H9 (cell line): ENCODE data around the gene KIAA0930. TPM values are rescaled to one million over a fixed set of nuclear protein-coding genes. Genes with fewer than 3 reads are reported as not detected.

Experiments used
- DNase-seq: peaks from one replicate; pipeline ENCODE4 v3.0.0-alpha.2; 2017
- H2AFZ ChIP-seq: one replicate; pipeline ENCODE4 v1.6.1; 2013; ENCODE audit warnings: mild to moderate bottlenecking, low read length, control low read depth, moderate library complexity
- H2AK5ac ChIP-seq: 2 replicates; pipeline ENCODE4 v1.6.1; 2013; ENCODE audit warnings: low read length, control low read depth, mixed read lengths; ENCODE audit not compliant: insufficient read length
- H2BK120ac ChIP-seq: one replicate; pipeline ENCODE4 v1.6.1; 2013; ENCODE audit warnings: low read depth, mild to moderate bottlenecking, low read length, control low read depth, inconsistent platforms; ENCODE audit not compliant: poor library complexity, severe bottlenecking
- H2BK12ac ChIP-seq: 2 replicates; pipeline ENCODE4 v1.6.1; 2013; ENCODE audit warnings: low read length, control low read depth, mixed read lengths, low read depth; ENCODE audit not compliant: insufficient read length
- H2BK15ac ChIP-seq: 2 replicates; pipeline ENCODE4 v1.6.1; 2013; ENCODE audit warnings: low read depth, low read length, control low read depth
- H2BK20ac ChIP-seq: one replicate; pipeline ENCODE4 v1.6.1; 2013; ENCODE audit warnings: low read depth, mild to moderate bottlenecking, low read length, control low read depth, inconsistent platforms; ENCODE audit not compliant: poor library complexity, severe bottlenecking
- H2BK5ac ChIP-seq: 2 replicates; pipeline ENCODE4 v1.6.1; 2013; ENCODE audit warnings: low read length, control low read depth, mixed read lengths; ENCODE audit not compliant: insufficient read length
- H3K14ac ChIP-seq: 2 replicates; pipeline ENCODE4 v1.6.1; 2013; ENCODE audit warnings: low read length, control low read depth; ENCODE audit not compliant: insufficient read depth
- H3K18ac ChIP-seq: 2 replicates; pipeline ENCODE4 v1.6.1; 2013; ENCODE audit warnings: low read depth, mild to moderate bottlenecking, mixed read lengths, low read length, control low read depth; ENCODE audit not compliant: insufficient read length
- H3K23ac ChIP-seq: 2 replicates; pipeline ENCODE4 v1.6.1; 2013; ENCODE audit warnings: low read length, control low read depth, mixed read lengths, low read depth; ENCODE audit not compliant: insufficient read length
- H3K23me2 ChIP-seq: 2 replicates; pipeline ENCODE4 v1.6.1; 2013; ENCODE audit warnings: low read depth, mild to moderate bottlenecking, mixed read lengths, low read length, control low read depth; ENCODE audit not compliant: insufficient read length, poor library complexity, severe bottlenecking
- H3K27ac ChIP-seq: 2 replicates; pipeline ENCODE4 v1.5.1; 2013; ENCODE audit warnings: low read length, control low read depth, mixed read lengths, low read depth; ENCODE audit not compliant: insufficient read length
- H3K27me3 ChIP-seq: 2 replicates; pipeline ENCODE4 v1.6.1; 2013; ENCODE audit warnings: low read length, control low read depth, inconsistent platforms; ENCODE audit not compliant: insufficient read depth
- H3K4ac ChIP-seq: 2 replicates; pipeline ENCODE4 v1.6.1; 2013; ENCODE audit warnings: low read depth, mild to moderate bottlenecking, control low read depth, inconsistent platforms, low read length, moderate library complexity
- H3K4me1 ChIP-seq: 2 replicates; pipeline ENCODE4 v1.6.1; 2013; ENCODE audit warnings: low read length, control low read depth, inconsistent platforms; ENCODE audit not compliant: insufficient read depth
- H3K4me2 ChIP-seq: 2 replicates; pipeline ENCODE4 v1.6.1; 2013; ENCODE audit warnings: low read length, control low read depth, mixed read lengths; ENCODE audit not compliant: insufficient read length, insufficient read depth
- H3K56ac ChIP-seq: 2 replicates; pipeline ENCODE4 v1.6.1; 2013; ENCODE audit warnings: low read depth, mild to moderate bottlenecking, mixed read lengths, low read length, control low read depth; ENCODE audit not compliant: insufficient read length
- H3K79me1 ChIP-seq: 2 replicates; pipeline ENCODE4 v1.6.1; 2013; ENCODE audit warnings: low read depth, mild to moderate bottlenecking, moderate library complexity, low read length, control low read depth, inconsistent platforms; ENCODE audit not compliant: insufficient read depth, poor library complexity, severe bottlenecking
- H3K79me2 ChIP-seq: 2 replicates; pipeline ENCODE4 v1.6.1; 2013; ENCODE audit warnings: low read length, control low read depth, inconsistent platforms; ENCODE audit not compliant: insufficient read depth
- H3K9ac ChIP-seq: 2 replicates; pipeline ENCODE4 v1.6.1; 2013; ENCODE audit warnings: low read length, control low read depth, mixed read lengths; ENCODE audit not compliant: insufficient read length; ENCODE audit errors: extremely low read depth
- H3K9me3 ChIP-seq: one replicate; pipeline ENCODE4 v1.6.1; 2013; ENCODE audit warnings: low read depth, low read length, inconsistent platforms; ENCODE audit not compliant: control insufficient read depth
- H3T11ph ChIP-seq: one replicate; pipeline ENCODE4 v1.6.1; 2013; ENCODE audit warnings: mild to moderate bottlenecking, low read length, control low read depth, inconsistent platforms
- H4K20me1 ChIP-seq: one replicate; pipeline ENCODE4 v1.6.1; 2013; ENCODE audit not compliant: control insufficient read depth, insufficient read length, insufficient read depth
- H4K5ac ChIP-seq: 2 replicates; pipeline ENCODE4 v1.6.1; 2013; ENCODE audit warnings: low read depth, mild to moderate bottlenecking, mixed read lengths, low read length, control low read depth; ENCODE audit not compliant: insufficient read length
- H4K8ac ChIP-seq: replicated peaks from 2 replicates; pipeline ENCODE4 v1.6.1; 2013; ENCODE audit warnings: low read length, control low read depth, mixed read lengths, low read depth; ENCODE audit not compliant: insufficient read length
- H4K91ac ChIP-seq: 2 replicates; pipeline ENCODE4 v1.6.1; 2013; ENCODE audit warnings: low read depth, mild to moderate bottlenecking, moderate library complexity, mixed read lengths, low read length, control low read depth; ENCODE audit not compliant: insufficient read length
- H3K27ac Mint-ChIP-seq, 3 experiments: 2 replicates in 2 of 3; 3 replicates in 1 of 3; pipeline ENCODE4 v1.8.0; 2020 to 2021; ENCODE audit warnings: mixed read lengths in 3 of 3, mild to moderate bottlenecking in 1 of 3, moderate library complexity in 1 of 3
- H3K27me3 Mint-ChIP-seq: 2 replicates; pipeline ENCODE4 v1.8.0; 2021; ENCODE audit warnings: low read depth, mild to moderate bottlenecking, moderate library complexity, mixed read lengths
- H3K36me3 Mint-ChIP-seq, 3 experiments: 2 replicates in 2 of 3; 3 replicates in 1 of 3; pipeline ENCODE4 v1.8.0; 2020 to 2021; ENCODE audit warnings: low read depth in 3 of 3, mixed read lengths in 3 of 3; ENCODE audit not compliant: insufficient read depth in 1 of 3
- H3K4me1 Mint-ChIP-seq, 2 experiments: 2 replicates each; pipeline ENCODE4 v1.8.0; 2020; ENCODE audit warnings: mixed read lengths in 2 of 2
- H3K4me3 Mint-ChIP-seq, 2 experiments: 2 replicates in 1 of 2; 3 replicates in 1 of 2; pipeline ENCODE4 v1.8.0; 2020 to 2021; ENCODE audit warnings: mild to moderate bottlenecking in 2 of 2, mixed read lengths in 2 of 2, moderate library complexity in 1 of 2
- H3K9me3 Mint-ChIP-seq, 2 experiments: 2 replicates in 1 of 2; 3 replicates in 1 of 2; pipeline ENCODE4 v1.8.0; 2020; ENCODE audit warnings: mild to moderate bottlenecking in 2 of 2, mixed read lengths in 2 of 2, moderate library complexity in 1 of 2
- CTCF ChIP-seq: fragments of 200-600 bp; sonication (generic); conservative IDR thresholded peaks from 3 replicates; pipeline ENCODE4 v1.8.0; 2021; ENCODE audit warnings: antibody characterized with exemption, mild to moderate bottlenecking
- WGBS: extraction: QIAGEN DNeasy Blood & Tissue Kit; methylation state at CpG from one replicate; pipeline ENCODE4 v1.1.7; 2013; ENCODE audit warnings: missing lambda C conversion rate, low lambda C conversion rate, mixed read lengths; ENCODE audit not compliant: insufficient read length; ENCODE audit errors: extremely low coverage; 5-methylcytosine and 5-hydroxymethylcytosine counted together
- total RNA-seq: library from RNA; stranded (reverse); gene quantifications from 2 replicates; pipeline ENCODE4 v1.2.1, GENCODE V29; 2021

Gene KIAA0930
- total RNA-seq, 1 experiment from 2014 or later = 46.2 TPM

GRCh38 chr22:45180146-45180679 lies 60.5 kb downstream of the KIAA0930 start:
- no peak overlapping the region for H4K5ac ChIP-seq
- H2BK120ac ChIP-seq = no peak overlapping the region
- H2AK5ac ChIP-seq = no peak overlapping the region
- peaks cover 5% of the 10 kb centered on the region; the same call in 1 of the 2 replicates for H3K4me1 ChIP-seq
- H2AFZ ChIP-seq = no peak overlapping the region
- H3K4me2 ChIP-seq = no peak overlapping the region
- no peak for DNase-seq
- peaks cover 2% of the 10 kb centered on the region; the same call in 1 of the 2 replicates for H3K79me2 ChIP-seq
- no peak overlapping the region for H3K27ac ChIP-seq
- no peak overlapping the region for H3T11ph ChIP-seq
- no CpG with 5 or more reads among the region's 14 CpGs for WGBS
- H3K14ac ChIP-seq = no peak overlapping the region
- H2BK12ac ChIP-seq = no peak overlapping the region
- H2BK5ac ChIP-seq = no peak overlapping the region
- Mint-ChIP-seq H3K4me3 (no peak overlapping the region), H3K9me3 (no peaks in the 10 kb centered on the region), H3K27ac (peak overlapping the region in 2 of 3 experiments; percentile 48 to 81; a peak in 2 of 7 replicates), H3K36me3 (peaks cover 57 to 100% (median 99%) of the 10 kb centered on the region in 3 experiments), H3K4me1 (peaks cover 26 to 28% of the 10 kb centered on the region in 2 experiments), H3K27me3 (no peaks in the 10 kb centered on the region)
- no peak overlapping the region for H2BK15ac ChIP-seq
- H2BK20ac ChIP-seq = no peak overlapping the region
- H3K18ac ChIP-seq = no peak overlapping the region
- H3K23me2 ChIP-seq = no peaks in the 10 kb centered on the region
- H4K8ac ChIP-seq = no peak overlapping the region
- peaks cover 9% of the 10 kb centered on the region for H3K79me1 ChIP-seq
- H3K4ac ChIP-seq = no peak overlapping the region
- no peaks in the 10 kb centered on the region for H3K9me3 ChIP-seq
- no peak overlapping the region for H4K91ac ChIP-seq
- no peak overlapping the region for H3K9ac ChIP-seq
- no peak overlapping the region for H3K23ac ChIP-seq
- no peaks in the 10 kb centered on the region for H4K20me1 ChIP-seq
- no peak overlapping the region for H3K56ac ChIP-seq
- no peaks in the 10 kb centered on the region for H3K27me3 ChIP-seq
- TF ChIP-seq CTCF = no peak
